H1 (cell line): ENCODE measurements around the gene CRACDL. TPM values are rescaled to one million over a fixed set of nuclear protein-coding genes. Genes with fewer than 3 reads are reported as not detected.

Experiments used
- CTCF ChIA-PET: fragments of 300-600 bp; sonication (Branson Sonifier 250); formaldehyde crosslinking; loops from one replicate; lab custom pipeline; 2021; ENCODE audit not compliant: partially characterized antibody; lab: Charles Lee
- POLR2A ChIA-PET: fragments of 300-600 bp; sonication (Branson Sonifier 250); formaldehyde crosslinking; loops from one replicate; lab custom pipeline; 2021; ENCODE audit warnings: inconsistent platforms; ENCODE audit not compliant: partially characterized antibody; lab: Charles Lee
- DNase-seq, 2 experiments: peaks; one replicate each; pipeline versions ENCODE4 v3.0.0 to v3.0.0-alpha.2; 2010 to 2022; ENCODE audit warnings: low spot score in 2 of 2, low read depth in 1 of 2, mixed read lengths in 1 of 2
- FAIRE-seq: peaks from 2 replicates; lab custom pipeline; 2011; peaks lifted over from hg19 to GRCh38; lab: Jason Lieb, UNC
- H2AFZ ChIP-seq: 2 replicates; pipeline ENCODE4 v1.8.1; 2012; ENCODE audit warnings: low read length, inconsistent platforms
- H2AK5ac ChIP-seq: 2 replicates; pipeline ENCODE4 v1.6.1; 2013; ENCODE audit warnings: low read depth, low read length
- H2BK120ac ChIP-seq: replicated peaks from 2 replicates; pipeline ENCODE3; 2013; ENCODE audit warnings: low read depth, low read length, inconsistent platforms
- H2BK12ac ChIP-seq: 2 replicates; pipeline ENCODE4 v1.6.1; 2013; ENCODE audit warnings: low read depth, low read length
- H2BK15ac ChIP-seq: 2 replicates; pipeline ENCODE4 v1.6.1; 2013; ENCODE audit warnings: low read length
- H2BK20ac ChIP-seq: 2 replicates; pipeline ENCODE4 v1.6.1; 2013; ENCODE audit warnings: low read length
- H2BK5ac ChIP-seq: 2 replicates; pipeline ENCODE4 v1.6.1; 2013; ENCODE audit warnings: low read depth, low read length
- H3K14ac ChIP-seq: 2 replicates; pipeline ENCODE4 v1.6.1; 2013; ENCODE audit warnings: inconsistent platforms; ENCODE audit not compliant: insufficient read length
- H3K18ac ChIP-seq: 2 replicates; pipeline ENCODE4 v1.6.1; 2013; ENCODE audit warnings: low read length; ENCODE audit errors: extremely low read depth
- H3K23ac ChIP-seq: 2 replicates; pipeline ENCODE4 v1.6.1; 2013; ENCODE audit warnings: inconsistent platforms; ENCODE audit not compliant: insufficient read length
- H3K23me2 ChIP-seq: 2 replicates; pipeline ENCODE4 v1.6.1; 2013; ENCODE audit warnings: low read depth, low read length
- H3K27ac ChIP-seq: 2 replicates; pipeline ENCODE4 v1.6.1; 2011; ENCODE audit warnings: low read depth, low read length, inconsistent platforms
- H3K27me3 ChIP-seq, 4 experiments: replicated peaks in 1 of 4; 1 replicate in 1 of 4; 2 replicates in 3 of 4; pipeline versions ENCODE4 v1.6.1 to v1.8.1; 2011 to 2013; ENCODE audit warnings: low read length in 3 of 4, mild to moderate bottlenecking in 3 of 4, inconsistent platforms in 2 of 4, mixed read lengths in 2 of 4, moderate library complexity in 1 of 4; ENCODE audit not compliant: control insufficient read depth in 3 of 4, insufficient read depth in 3 of 4; ENCODE audit errors: extremely low read depth in 1 of 4
- H3K36me3 ChIP-seq, 4 experiments: 2 replicates each; pipeline versions ENCODE4 v1.6.1 to v1.8.1; 2011 to 2013; ENCODE audit warnings: mild to moderate bottlenecking in 4 of 4, low read length in 3 of 4, moderate library complexity in 2 of 4, control low read depth in 1 of 4, inconsistent platforms in 1 of 4; ENCODE audit not compliant: insufficient read depth in 4 of 4, control insufficient read depth in 2 of 4
- H3K4ac ChIP-seq: replicated peaks from 2 replicates; pipeline ENCODE3; 2013; ENCODE audit warnings: low read length, low read depth, mixed read lengths, inconsistent platforms; ENCODE audit not compliant: insufficient read length
- H3K4me1 ChIP-seq, 4 experiments: replicated peaks in 1 of 4; 1 replicate in 1 of 4; 2 replicates in 3 of 4; pipeline versions ENCODE4 v1.6.1 to v1.8.1; 2011 to 2013; ENCODE audit warnings: low read length in 3 of 4, inconsistent platforms in 2 of 4, mixed read lengths in 1 of 4; ENCODE audit not compliant: insufficient read depth in 4 of 4, control insufficient read depth in 3 of 4
- H3K4me2 ChIP-seq, 2 experiments: 2 replicates each; pipeline versions ENCODE4 v1.6.1 to v1.8.1; 2011 to 2013; ENCODE audit warnings: low read depth in 2 of 2, low read length in 2 of 2, control low read depth in 1 of 2, inconsistent platforms in 1 of 2, mild to moderate bottlenecking in 1 of 2; ENCODE audit not compliant: insufficient read depth in 1 of 2
- H3K4me3 ChIP-seq, 4 experiments: fragments of 200-600, 300-600 bp in 1 of 4; sonication (generic), shearing (Covaris generic), sonication (Bioruptor Twin) in 1 of 4; 2 replicates each; pipeline versions ENCODE4 v1.5.1 to v1.8.1; 2011 to 2016; ENCODE audit warnings: low read length in 4 of 4, low read depth in 3 of 4, control low read depth in 2 of 4, inconsistent platforms in 2 of 4, mild to moderate bottlenecking in 2 of 4, mixed read lengths in 1 of 4, moderate library complexity in 1 of 4; ENCODE audit not compliant: insufficient read depth in 2 of 4; ENCODE audit errors: extremely low read depth in 1 of 4
- H3K56ac ChIP-seq: replicated peaks from 2 replicates; pipeline ENCODE3; 2013; ENCODE audit warnings: low read depth, mild to moderate bottlenecking, mixed read lengths, low read length, inconsistent platforms; ENCODE audit not compliant: insufficient read length
- H3K79me1 ChIP-seq: 2 replicates; pipeline ENCODE4 v1.6.1; 2013; ENCODE audit warnings: low read depth, low read length, control low read depth
- H3K79me2 ChIP-seq, 2 experiments: 2 replicates each; pipeline versions ENCODE4 v1.6.1 to v1.8.1; 2012 to 2013; ENCODE audit warnings: low read length in 2 of 2, mild to moderate bottlenecking in 2 of 2, inconsistent platforms in 1 of 2; ENCODE audit not compliant: insufficient read depth in 2 of 2, control insufficient read depth in 1 of 2
- H3K9ac ChIP-seq, 4 experiments: replicated peaks in 1 of 4; 1 replicate in 1 of 4; 2 replicates in 3 of 4; pipeline versions ENCODE4 v1.6.1 to v1.8.1; 2011 to 2013; ENCODE audit warnings: low read depth in 3 of 4, low read length in 3 of 4, control low read depth in 2 of 4, mild to moderate bottlenecking in 2 of 4, moderate library complexity in 2 of 4, inconsistent platforms in 1 of 4; ENCODE audit errors: extremely low read depth in 1 of 4
- H3K9me3 ChIP-seq, 2 experiments: 2 replicates each; pipeline versions ENCODE4 v1.6.1 to v1.8.1; 2012 to 2013; ENCODE audit warnings: mild to moderate bottlenecking in 2 of 2, moderate library complexity in 2 of 2, control low read depth in 1 of 2, inconsistent platforms in 1 of 2, low read depth in 1 of 2, low read length in 1 of 2, mixed read lengths in 1 of 2; ENCODE audit not compliant: insufficient read depth in 2 of 2
- H4K20me1 ChIP-seq, 2 experiments: replicated peaks in 1 of 2; 2 replicates each; pipeline versions ENCODE3 to v1.8.1; 2011 to 2013; ENCODE audit warnings: inconsistent platforms in 2 of 2, low read length in 2 of 2, mild to moderate bottlenecking in 1 of 2; ENCODE audit not compliant: insufficient read depth in 2 of 2, control insufficient read depth in 1 of 2
- H4K5ac ChIP-seq: 2 replicates; pipeline ENCODE4 v1.6.1; 2013; ENCODE audit warnings: low read length, low read depth, mixed read lengths, inconsistent platforms; ENCODE audit not compliant: insufficient read length
- H4K8ac ChIP-seq: 2 replicates; pipeline ENCODE4 v1.8.0; 2013; ENCODE audit warnings: mild to moderate bottlenecking, moderate library complexity, low read length, inconsistent platforms; ENCODE audit not compliant: insufficient read depth; ENCODE audit errors: extremely low read depth
- H4K91ac ChIP-seq: replicated peaks from 2 replicates; pipeline ENCODE3; 2013; ENCODE audit warnings: low read length, mixed read lengths, inconsistent platforms; ENCODE audit not compliant: insufficient read length
- ASH2L ChIP-seq: fragments of 200-600, 300-600 bp; sonication (generic); IDR thresholded peaks from one replicate; pipeline ENCODE4 v1.7.1; 2017; ENCODE audit warnings: low read length
- CBX5 ChIP-seq: fragments of 300-800, 300-1000 bp; sonication (generic); IDR thresholded peaks from 2 replicates; pipeline ENCODE4 v1.7.1; 2016; ENCODE audit warnings: antibody characterized with exemption, low read length, low read depth
- CEBPB ChIP-seq: IDR thresholded peaks from 2 replicates; pipeline ENCODE4 v1.6.1; 2012; ENCODE audit warnings: low read depth, low read length
- CHD1 ChIP-seq: IDR thresholded peaks from 2 replicates; pipeline ENCODE4 v1.6.1; 2012; ENCODE audit warnings: low read depth, low read length, improper control_type of control experiment
- CTCF ChIP-seq, 3 experiments: IDR thresholded peaks; 1 replicate in 2 of 3; 2 replicates in 1 of 3; pipeline versions ENCODE4 v1.5.1 to v1.6.1; 2011; ENCODE audit warnings: low read length in 3 of 3, mild to moderate bottlenecking in 3 of 3, inconsistent platforms in 2 of 3, low read depth in 1 of 3, moderate library complexity in 1 of 3; ENCODE audit not compliant: insufficient read depth in 1 of 3; ENCODE audit errors: control extremely low read depth in 1 of 3
- GTF2F1 ChIP-seq: IDR thresholded peaks from 2 replicates; pipeline ENCODE4 v1.6.1; 2012; ENCODE audit warnings: low read depth, low read length, improper control_type of control experiment, borderline replicate concordance
- KDM1A ChIP-seq: fragments of 200-600, 300-600 bp; sonication (generic); IDR thresholded peaks from 2 replicates; pipeline ENCODE4 v1.7.1; 2016; ENCODE audit warnings: mild to moderate bottlenecking, low read length, borderline replicate concordance
- KDM5A ChIP-seq: fragments of 200-600 bp; IDR thresholded peaks from 2 replicates; pipeline ENCODE4 v1.7.1; 2012; ENCODE audit warnings: mild to moderate bottlenecking, low read length, inconsistent platforms, mixed read lengths
- PHF8 ChIP-seq: fragments of 200-600 bp; sonication (generic); conservative IDR thresholded peaks from 2 replicates; pipeline ENCODE4 v1.7.1; 2012; ENCODE audit warnings: low read depth, mild to moderate bottlenecking, inconsistent platforms, low read length, moderate library complexity
- SIRT6 ChIP-seq: IDR thresholded peaks from one replicate; pipeline ENCODE4 v1.7.1; 2012; ENCODE audit warnings: low read length, inconsistent platforms
- TEAD4 ChIP-seq: IDR thresholded peaks from 2 replicates; pipeline ENCODE4 v1.6.1; 2012; ENCODE audit warnings: low read depth, low read length, inconsistent platforms, mixed read lengths
- YY1 ChIP-seq: IDR thresholded peaks from 2 replicates; pipeline ENCODE4 v1.6.1; 2011; ENCODE audit warnings: low read depth, mild to moderate bottlenecking, low read length
- polyA plus RNA-seq, 7 experiments: library from polyadenylated mRNA; depleted of rRNA in 3 of 7; stranded (reverse) in 5 of 7; unstranded in 2 of 7; fragments of >200 nt in 5 of 7; fragments of 200-250 nt in 2 of 7; gene quantifications; 1 replicate in 5 of 7; 2 replicates in 1 of 7; 4 replicates in 1 of 7; pipeline versions ENCODE4 v1.2.1 to v1.2.3, GENCODE V29; 2011 to 2013; ENCODE audit warnings: missing spikeins in 2 of 7, mixed read lengths in 2 of 7
- total RNA-seq: library from RNA; stranded (reverse); fragmentation: NEBNext Ultra II Directional; extraction: Animal tissue kit (Norgen Biotek cat#: 25700); gene quantifications from 2 replicates; pipeline ENCODE4 v1.2.1, GENCODE V29; 2021
- TF ChIP-seq, protein P1 (sequence below): IDR thresholded peaks from 2 replicates; pipeline ENCODE4 v1.6.1; 2012; ENCODE audit warnings: inconsistent platforms

Gene CRACDL
- total and polyA plus RNA-seq, 2 of the 8 experiments (the other 6 are each of a cell fraction or from before 2014, with no cell fraction given) = 0.07 to 0.38 TPM

DNA sequence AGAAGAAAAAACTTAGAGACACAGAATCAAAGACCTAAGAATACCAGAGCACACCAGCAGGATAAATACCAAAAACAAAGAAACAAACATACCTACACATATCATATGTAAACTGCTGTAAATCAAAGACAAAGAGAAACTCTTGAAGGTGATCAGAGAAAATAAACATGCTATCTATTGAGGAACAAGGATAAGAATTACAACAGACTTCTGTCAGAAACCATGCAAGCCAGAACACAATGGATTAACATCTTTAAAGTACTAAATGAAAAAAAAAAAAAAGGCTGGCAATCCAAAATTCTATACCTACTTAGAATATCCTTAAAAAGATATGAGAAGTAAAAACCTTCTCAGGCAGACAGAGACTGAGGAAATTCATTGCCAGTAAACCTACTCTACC lies 153.5 kb downstream of the CRACDL start:
- Histone ChIP-seq H3K23me2 (no peaks in the 10 kb centered on the region), H2BK15ac (no peak overlapping the region), H3K36me3 (no peaks in the 10 kb centered on the region), H4K5ac (no peak overlapping the region), H3K18ac (no peak overlapping the region), H2BK5ac (no peak overlapping the region), H3K4ac (no peak overlapping the region), H3K14ac (no peak overlapping the region), H3K4me3 (no peak overlapping the region), H3K9me3 (peaks cover 3 to 10% of the 10 kb centered on the region in 2 experiments; a peak in 1 of 4 replicates), H3K27me3 (no peaks in the 10 kb centered on the region), H3K4me2 (no peak overlapping the region), H3K9ac (no peak overlapping the region), H4K8ac (no peak overlapping the region), H2BK12ac (no peak overlapping the region), H2BK20ac (no peak overlapping the region), H4K91ac (no peak overlapping the region), H3K4me1 (peaks cover 0 to 1% (median 0%) of the 10 kb centered on the region in 4 experiments; a peak in 2 of 7 replicates), H2BK120ac (no peak overlapping the region), H3K56ac (no peak overlapping the region), H3K23ac (no peak overlapping the region), H4K20me1 (no peaks in the 10 kb centered on the region), H2AK5ac (no peak overlapping the region), H2AFZ (no peak overlapping the region), H3K79me2 (no peaks in the 10 kb centered on the region), H3K27ac (no peak overlapping the region), H3K79me1 (no peaks in the 10 kb centered on the region)
- DNase-seq (no peak), FAIRE-seq (no peak)
- POLR2A ChIA-PET = no interaction called here
- CTCF ChIA-PET = no interaction called here
- no peak for TF ChIP-seq GTF2F1
- TF ChIP-seq CEBPB = no peak
- no peak for TF ChIP-seq CBX5
- TF ChIP-seq CTCF (IDR thresholded peaks at IDR 0.05; ENCODE audit: control extremely low read depth in 1 of 3, insufficient read depth in 1 of 3, low read depth in 1 of 3, low read length in 3 of 3) = no peak
- no peak for TF ChIP-seq CHD1
- TF ChIP-seq ASH2L = no peak
- TF ChIP-seq, protein P1, sequence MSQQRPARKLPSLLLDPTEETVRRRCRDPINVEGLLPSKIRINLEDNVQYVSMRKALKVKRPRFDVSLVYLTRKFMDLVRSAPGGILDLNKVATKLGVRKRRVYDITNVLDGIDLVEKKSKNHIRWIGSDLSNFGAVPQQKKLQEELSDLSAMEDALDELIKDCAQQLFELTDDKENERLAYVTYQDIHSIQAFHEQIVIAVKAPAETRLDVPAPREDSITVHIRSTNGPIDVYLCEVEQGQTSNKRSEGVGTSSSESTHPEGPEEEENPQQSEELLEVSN = no peak
- no peak for TF ChIP-seq PHF8
- TF ChIP-seq TEAD4 = no peak
- no peak for TF ChIP-seq YY1
- TF ChIP-seq KDM1A = no peak
- no peak for TF ChIP-seq KDM5A
- no peak for TF ChIP-seq SIRT6
